ENCODE data around the gene CROCC2.

The CROCC2 gene

GRCh38 chr2:240952496-240953246 is 46.5 kb downstream of the CROCC2 start:
- H3K4me3 ChIP-seq (ENCODE audit: low read depth, low read length): no peak overlapping the region
- no peak for DNase-seq (ENCODE audit: low read depth)
- no peak for TF ChIP-seq CTCF (IDR thresholded peaks at IDR 0.05; ENCODE audit: insufficient read depth, low read depth, low read length, missing control alignments)

GRCh38 chr2:240953426-240954410 is 47.6 kb downstream of the CROCC2 start:
- H3K4me3 ChIP-seq (ENCODE audit: low read depth, low read length): no peak overlapping the region
- DNase-seq (ENCODE audit: low read depth): no peak
- no peak for TF ChIP-seq CTCF (IDR thresholded peaks at IDR 0.05; ENCODE audit: insufficient read depth, low read depth, low read length, missing control alignments)

GRCh38 chr2:240954436-240955305 is 48.5 kb downstream of the CROCC2 start:
- no peak overlapping the region for H3K4me3 ChIP-seq (ENCODE audit: low read depth, low read length)
- no peak for TF ChIP-seq CTCF (IDR thresholded peaks at IDR 0.05; ENCODE audit: insufficient read depth, low read depth, low read length, missing control alignments)
- DNase-seq (ENCODE audit: low read depth): no peak

- no peak overlapping the region for H3K4me3 ChIP-seq (ENCODE audit: low read depth, low read length)
- no peak for TF ChIP-seq CTCF (IDR thresholded peaks at IDR 0.05; ENCODE audit: insufficient read depth, low read depth, low read length, missing control alignments)
- DNase-seq (ENCODE audit: low read depth): no peak
These were observed 49.4 kb downstream of the CROCC2 start for GRCh38 chr2:240955306-240956170.

GRCh38 chr2:240956171-240956934 is 50.2 kb downstream of the CROCC2 start:
- H3K4me3 ChIP-seq (ENCODE audit: low read depth, low read length): no peak overlapping the region
- no peak for TF ChIP-seq CTCF (IDR thresholded peaks at IDR 0.05; ENCODE audit: insufficient read depth, low read depth, low read length, missing control alignments)
- no peak for DNase-seq (ENCODE audit: low read depth)

Data from GM12865 (cell line).